HG02852 (cell line): ENCODE results near the gene C11orf86.
"Not testable (repeated sequence)": the region's sequence is repeated elsewhere in the genome, so short reads cannot be mapped to it uniquely, and the experiment has no call there.

Experiments
- ATAC-seq: cut with Tn5 transposase; IDR thresholded peaks from one replicate; pipeline ENCODE4 v1.9.1; 2021; ENCODE audit warnings: mild to moderate bottlenecking, moderate library complexity; ENCODE audit not compliant: unreplicated experiment

The C11orf86 gene

DNA sequence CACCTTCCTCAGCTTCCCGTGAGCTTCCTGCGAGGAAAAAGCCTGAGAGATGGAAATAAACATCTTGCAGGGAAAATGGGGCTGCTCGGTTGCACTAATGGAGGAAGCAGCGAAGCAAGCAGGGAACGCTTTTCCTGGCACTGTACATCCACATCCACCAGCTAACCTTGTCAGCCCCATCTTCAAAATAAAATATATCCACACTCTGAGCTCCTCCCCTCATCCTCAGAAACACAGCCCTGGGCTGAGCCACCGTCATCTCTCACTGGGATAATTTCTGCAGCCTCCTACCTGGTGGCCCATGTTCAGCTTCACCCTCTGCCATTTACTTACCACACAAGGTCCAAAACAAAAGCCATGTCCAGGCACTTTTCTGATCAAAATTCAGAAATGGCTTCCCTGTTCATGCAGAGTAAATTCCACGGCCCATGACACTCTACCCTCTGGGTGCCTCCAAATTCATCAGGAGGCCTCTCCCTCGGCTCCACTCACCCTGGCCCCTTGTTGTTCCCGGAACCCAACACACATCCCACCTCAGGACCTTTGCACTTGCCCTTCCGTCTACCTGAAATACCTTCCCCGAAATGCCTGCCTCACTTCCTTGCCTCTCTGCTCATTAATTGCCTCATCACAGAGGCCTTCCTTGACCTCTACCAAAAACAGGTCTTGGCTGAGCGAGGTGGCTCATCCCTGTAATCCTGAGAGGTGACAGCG, 13.0 kb downstream of the C11orf86 start:
- no peak for ATAC-seq

DNA sequence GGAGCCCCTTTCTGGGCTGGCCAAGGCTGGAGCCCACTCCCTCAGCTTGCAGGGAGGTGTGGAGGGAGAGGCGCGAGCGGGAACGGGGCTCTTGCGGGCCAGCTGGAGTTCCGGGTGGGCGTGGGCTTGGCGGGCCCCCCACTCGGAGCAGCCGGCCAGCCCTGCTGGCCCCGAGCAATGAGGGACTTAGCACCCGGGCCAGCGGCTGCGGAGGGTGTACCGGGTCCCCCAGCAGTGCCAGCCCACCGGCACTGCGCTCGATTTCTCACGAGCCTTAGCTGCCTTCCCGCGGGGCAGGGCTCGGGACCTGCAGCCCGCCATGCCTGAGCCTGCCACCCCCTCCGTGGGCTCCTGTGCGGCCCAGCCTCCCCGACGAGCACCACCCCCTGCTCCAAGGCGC, 13.6 kb downstream of the C11orf86 start:
- ATAC-seq = not testable (repeated sequence)

GRCh38 chr11:66989360-66989759, 14.3 kb downstream of the C11orf86 start:
- ATAC-seq = not testable (repeated sequence)

DNA sequence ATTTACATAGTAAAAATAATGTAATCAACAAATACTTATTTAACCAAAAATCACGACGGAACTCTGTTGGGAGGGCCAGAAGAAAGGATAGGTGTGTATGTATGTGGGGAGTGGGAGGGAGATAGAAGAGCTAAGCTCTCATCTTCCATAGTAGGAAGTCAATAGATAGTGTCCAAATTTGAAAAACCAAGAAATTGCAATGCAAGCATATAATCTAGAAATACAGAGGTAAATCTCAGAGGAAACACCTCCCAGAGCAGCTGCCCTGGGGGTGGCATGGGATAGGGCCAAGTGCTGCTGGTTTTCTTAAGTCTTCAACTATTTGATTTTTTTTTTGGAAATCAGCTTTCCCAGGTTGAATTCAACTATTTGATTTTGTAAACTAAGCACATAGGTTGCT, 16.9 kb downstream of the C11orf86 start:
- no peak for ATAC-seq

DNA sequence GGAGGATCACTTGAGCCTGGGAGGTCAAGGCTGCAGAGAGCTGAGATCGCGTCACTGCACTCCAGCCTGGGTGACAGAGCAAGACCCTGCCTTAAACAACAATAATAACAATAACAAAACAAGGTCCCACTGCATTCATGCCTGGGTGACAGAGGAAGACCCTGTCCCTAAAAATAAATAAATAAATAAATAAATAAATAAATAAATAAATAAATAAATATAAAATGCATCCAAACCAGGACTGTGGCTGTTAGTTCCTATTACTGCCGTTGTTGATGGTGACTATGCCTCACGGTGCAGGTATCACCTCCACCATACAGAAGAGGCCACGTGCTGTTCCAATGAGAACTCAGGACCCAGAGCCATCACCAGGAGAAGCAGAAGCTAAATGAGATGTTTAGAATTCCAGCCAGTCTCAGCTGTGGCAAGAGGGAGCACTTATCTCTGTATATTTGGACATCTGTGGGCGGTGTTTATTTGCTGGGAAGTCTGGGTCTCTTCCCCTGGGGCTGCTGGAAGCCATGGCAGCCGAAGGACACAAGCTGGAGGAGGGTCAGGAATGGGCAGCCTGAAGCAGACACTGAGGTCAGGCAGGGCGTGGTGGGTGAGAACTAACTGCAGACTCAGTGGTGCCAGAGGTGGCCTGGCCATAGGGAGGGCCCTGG, 21.6 kb downstream of the C11orf86 start:
- no peak for ATAC-seq

- ATAC-seq = no peak
Measured at GRCh38 chr11:66999555-66999954, 24.5 kb downstream of the C11orf86 start.

- no peak for ATAC-seq
Measured at GRCh38 chr11:67001332-67001731, 26.2 kb downstream of the C11orf86 start.

DNA sequence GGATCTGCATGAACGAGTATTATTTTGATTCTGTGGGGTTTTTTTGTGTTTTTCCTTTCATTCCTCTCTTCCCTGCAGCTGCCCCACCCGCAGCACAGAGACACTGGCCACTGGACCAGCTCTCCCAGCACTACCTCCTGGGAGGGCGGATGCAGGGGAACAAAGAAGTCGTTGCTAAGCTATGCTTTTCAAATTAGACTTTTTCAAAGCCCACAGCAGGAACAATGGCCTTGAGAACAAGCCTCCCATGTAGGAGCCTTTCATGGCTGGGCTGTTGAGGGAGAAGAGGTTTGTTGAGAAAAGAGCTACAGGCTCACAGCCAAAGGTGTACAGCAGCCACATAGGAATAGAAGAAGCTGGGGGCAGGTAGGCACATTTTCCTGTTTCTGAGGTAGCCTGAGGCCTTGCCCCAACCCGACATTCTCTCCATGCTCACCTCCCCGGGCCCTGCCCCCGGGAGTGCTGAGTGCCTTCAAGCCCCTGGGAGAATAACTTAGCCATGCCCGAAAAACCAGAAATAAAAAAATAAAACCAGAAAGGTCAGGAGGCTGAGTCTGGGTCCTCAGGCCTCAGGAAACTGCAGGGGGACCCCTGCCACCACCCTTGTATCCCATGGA, 27.3 kb downstream of the C11orf86 start:
- no peak for ATAC-seq

DNA sequence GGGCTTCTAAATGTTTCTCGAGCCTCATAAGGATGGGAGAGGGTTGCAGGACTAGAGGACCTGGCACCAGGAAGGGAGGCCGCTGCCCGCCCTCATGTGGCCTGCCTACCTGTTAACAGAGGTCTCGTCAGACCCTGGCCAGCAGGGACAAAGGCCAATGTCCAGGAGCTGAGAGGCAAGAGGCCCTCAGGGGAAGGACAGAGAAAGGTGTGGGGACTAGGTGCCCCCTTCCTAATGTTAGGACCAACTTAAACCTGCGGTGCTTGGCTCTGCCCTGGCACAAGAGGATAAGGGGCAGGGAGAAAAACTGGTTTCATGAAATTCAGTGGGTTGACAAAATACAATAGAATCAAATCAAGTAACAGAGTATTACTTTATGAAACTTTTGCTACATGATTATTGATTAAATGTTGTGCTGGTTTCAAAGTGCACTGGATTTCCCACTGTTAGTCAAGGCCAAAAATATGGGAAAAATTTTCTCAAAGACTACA, 27.9 kb downstream of the C11orf86 start:
- ATAC-seq = no peak

- ATAC-seq = not testable (repeated sequence)
Measured at GRCh38 chr11:67005200-67005599, 30.1 kb downstream of the C11orf86 start.

DNA sequence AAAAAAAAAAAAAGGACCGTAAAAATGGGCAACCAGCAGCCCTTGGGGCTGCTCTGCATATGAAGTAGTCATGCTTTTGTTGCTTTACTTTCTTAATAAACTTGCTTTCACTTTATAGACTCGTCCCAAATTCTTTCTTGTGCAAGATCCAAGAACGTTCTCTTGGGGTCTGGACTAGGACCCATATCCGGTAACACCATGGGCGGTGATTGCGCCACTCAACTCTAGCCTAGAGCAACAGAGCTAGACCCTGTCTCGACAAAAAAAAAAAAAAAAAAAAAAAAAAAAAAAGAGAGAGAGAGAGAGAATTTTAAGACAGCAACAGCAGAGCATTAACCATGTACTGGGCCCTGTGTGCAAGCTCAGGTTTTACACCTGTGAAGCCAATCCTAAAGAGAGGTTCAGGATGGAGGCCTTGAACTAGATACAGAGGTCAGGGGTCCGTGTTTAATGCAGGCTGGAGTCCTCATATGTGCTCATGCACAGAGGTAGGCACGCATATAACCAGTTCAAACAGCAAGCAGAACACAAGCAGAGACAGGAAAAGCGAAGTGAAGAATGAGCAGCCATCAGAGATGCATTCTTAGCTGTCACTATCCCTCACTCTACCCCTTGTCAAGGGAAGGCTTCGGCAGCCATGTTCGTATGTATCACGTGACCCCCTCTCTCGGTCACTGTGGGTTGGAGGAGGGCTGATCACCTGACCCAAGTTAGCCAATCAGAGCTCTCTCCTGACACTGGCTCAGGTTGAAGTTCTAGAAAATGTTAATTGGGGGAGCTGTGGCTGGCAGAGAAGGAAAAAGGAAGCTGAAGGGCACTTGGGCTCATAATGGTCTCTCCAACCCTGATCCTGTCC, 31.2 kb downstream of the C11orf86 start:
- ATAC-seq = no peak

DNA sequence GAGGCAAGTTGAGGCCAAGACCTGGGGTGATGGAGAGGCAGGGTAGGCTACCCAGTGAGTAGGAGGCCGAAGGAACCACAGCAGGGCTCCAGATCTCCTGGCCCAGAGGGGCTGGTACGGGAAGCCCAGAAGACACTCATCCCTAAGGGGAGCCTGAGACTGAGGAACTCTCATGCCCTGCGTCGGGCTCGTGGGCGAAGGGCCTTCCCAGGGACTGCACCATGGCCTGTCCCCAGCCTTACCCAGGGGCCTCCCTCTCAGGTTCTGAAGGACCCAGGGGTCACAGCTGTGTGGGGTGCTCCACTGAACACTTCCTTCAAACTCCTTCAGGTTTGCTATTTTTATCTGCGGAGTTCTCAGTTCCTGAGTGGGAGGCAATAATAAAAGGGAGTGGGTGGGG, 32.0 kb downstream of the C11orf86 start:
- ATAC-seq = no peak

DNA sequence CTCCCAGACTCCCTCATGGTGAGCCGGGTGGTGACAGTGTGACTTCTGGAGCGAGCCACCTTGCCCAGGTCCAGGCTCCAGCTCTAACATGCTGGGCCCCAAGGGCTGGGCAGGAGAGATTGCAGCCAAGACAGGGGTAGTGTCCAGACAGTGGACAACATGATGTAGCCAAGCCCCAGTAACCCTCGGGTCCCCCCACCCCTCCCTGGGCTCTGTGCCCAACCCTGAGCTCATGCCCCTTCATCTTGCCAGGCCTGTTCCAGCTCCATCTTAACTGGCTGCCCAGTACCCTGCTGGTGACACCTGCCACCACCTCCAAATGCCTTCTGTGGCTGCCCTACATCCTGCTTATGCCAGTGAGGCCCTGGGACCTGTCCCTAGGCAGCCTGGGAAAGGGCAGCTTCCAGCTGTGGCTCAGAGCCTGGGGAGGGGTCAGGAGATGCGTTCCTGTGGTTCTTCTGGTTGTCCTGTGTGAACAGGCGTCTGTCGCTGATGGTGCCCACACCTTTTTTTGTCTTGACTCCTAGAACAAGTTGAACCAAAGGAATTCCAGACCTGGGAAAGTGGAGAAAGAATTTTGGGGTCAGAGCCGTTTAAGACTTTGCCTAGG, 35.3 kb downstream of the C11orf86 start:
- no peak for ATAC-seq

DNA sequence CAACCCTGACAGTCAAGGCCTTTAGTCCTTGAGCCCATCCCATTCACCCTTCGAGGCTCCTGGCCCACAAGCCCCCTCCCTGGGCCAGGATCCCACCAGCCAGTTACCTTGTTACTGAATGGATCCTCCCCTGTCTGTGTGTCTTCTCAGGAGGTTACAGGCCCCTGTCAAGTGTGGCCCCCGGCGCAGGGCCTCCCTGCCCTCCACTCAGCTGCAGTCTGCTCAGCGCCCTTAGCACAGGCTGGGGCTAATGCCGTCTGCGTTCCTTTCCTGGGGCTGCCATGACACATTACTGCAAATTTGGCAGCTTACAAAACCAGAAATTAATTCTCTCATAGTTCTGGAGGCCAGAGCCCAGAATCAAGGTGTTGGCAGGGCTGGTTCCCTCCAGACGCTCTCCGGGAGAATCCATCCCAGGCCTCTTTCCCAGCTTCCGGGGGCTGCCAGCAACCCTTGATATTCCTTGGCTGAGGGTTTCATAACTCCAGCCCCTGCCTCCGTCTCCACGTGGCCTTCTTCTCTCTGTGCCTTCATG, 38.5 kb downstream of the C11orf86 start:
- ATAC-seq = no peak

GRCh38 chr11:67014343-67014742, 39.2 kb downstream of the C11orf86 start:
- ATAC-seq = no peak

- ATAC-seq = no peak
Measured at GRCh38 chr11:67015048-67015447, 39.9 kb downstream of the C11orf86 start.

DNA sequence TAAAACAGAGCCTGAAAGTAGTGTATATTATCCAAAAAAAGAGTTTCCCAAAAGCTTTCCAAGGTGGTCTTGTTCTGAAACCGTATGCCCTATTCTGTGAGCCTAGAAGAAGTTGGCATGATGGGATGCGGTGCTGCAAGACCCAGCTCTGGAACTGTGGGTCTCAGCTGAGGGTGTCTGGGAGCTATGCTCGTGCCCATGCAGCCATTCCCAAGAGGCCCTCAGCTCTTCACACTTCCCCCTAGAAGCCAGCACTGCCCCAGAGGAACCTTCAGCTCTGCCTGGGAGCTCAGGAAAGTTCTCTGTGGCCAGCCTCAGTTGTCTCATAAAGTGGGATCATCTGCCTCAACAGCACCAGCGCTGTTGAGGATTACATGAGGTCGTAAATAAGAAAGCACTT, 41.4 kb downstream of the C11orf86 start:
- no peak for ATAC-seq

DNA sequence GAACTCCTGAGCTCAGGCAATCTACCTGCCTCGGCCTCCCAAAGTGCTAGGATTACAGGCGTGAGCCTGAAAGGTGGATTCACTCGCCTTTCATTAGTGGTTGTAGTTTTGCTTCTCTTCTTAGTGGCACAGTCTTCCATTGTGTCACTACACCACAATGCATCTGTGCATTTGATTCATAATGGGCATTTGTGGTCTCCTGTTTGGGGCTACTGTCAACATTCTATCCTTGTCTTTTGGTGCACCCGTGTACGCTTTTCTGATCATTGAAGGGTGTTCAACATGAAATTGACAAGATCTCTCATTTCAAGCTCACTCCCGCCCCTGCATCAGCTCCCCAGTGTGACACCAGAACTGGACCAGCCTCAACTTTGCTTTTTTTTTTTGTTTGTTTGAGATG, 45.8 kb downstream of the C11orf86 start:
- ATAC-seq = no peak

DNA sequence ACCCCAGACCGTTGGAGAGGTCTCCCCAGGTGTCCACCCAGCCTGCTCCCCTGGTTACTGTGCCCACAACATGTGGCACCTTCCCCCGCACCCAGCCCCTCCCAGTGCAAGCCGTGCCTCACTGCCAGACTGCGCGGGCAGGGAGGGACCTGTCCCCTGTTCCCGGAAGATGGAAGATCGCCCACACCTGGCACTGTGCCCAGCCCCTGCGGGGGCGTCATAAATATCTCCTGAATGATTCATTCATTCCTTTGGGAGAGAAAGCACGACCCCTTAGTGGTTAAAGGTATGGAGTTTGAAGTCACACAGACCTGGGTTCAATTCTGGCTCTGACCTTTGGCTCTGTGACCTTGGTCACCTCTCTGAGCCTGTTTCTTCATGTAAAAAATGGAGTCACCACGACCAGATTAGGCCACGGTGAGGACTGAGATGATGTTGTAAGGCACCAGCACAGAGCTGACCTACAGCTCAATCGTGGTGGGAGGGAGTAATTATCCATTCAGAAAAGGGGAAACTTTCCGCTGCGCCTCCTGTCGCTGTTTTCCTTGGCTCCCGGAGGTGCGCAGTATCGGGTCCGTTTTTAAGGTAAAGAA, 47.3 kb downstream of the C11orf86 start:
- ATAC-seq = no peak
